PFSK-1 (cell line): ENCODE measurements around the gene FAM229A.

Source experiments
- FOXP2 ChIP-seq: optimal IDR thresholded peaks from 2 replicates; pipeline ENCODE3; 2011; ENCODE audit warnings: borderline replicate concordance, control low read depth, inconsistent platforms; ENCODE audit not compliant: insufficient read depth; ENCODE audit errors: extremely low read length, extremely low read depth
- POLR2AphosphoS5 ChIP-seq: IDR thresholded peaks from 2 replicates; pipeline ENCODE4 v1.6.1; 2012; ENCODE audit warnings: low read depth, mild to moderate bottlenecking, control low read depth, low read length, moderate library complexity
- REST ChIP-seq, 2 experiments: IDR thresholded peaks; 2 replicates each; pipeline versions ENCODE4 v1.6.1 to v1.8.0; 2011 to 2012; ENCODE audit warnings: low read depth in 2 of 2, low read length in 2 of 2, control low read depth in 1 of 2, inconsistent platforms in 1 of 2, mild to moderate bottlenecking in 1 of 2, moderate library complexity in 1 of 2; ENCODE audit not compliant: insufficient read depth in 1 of 2
- SIN3A ChIP-seq: IDR thresholded peaks from 2 replicates; pipeline ENCODE4 v1.6.1; 2012; ENCODE audit warnings: mild to moderate bottlenecking, low read length, moderate library complexity, borderline replicate concordance; ENCODE audit not compliant: insufficient read depth
- TAF1 ChIP-seq: IDR thresholded peaks from 2 replicates; pipeline ENCODE4 v1.6.1; 2012; ENCODE audit warnings: low read length, control low read depth, borderline replicate concordance; ENCODE audit not compliant: insufficient read depth

FAM229A gene

DNA sequence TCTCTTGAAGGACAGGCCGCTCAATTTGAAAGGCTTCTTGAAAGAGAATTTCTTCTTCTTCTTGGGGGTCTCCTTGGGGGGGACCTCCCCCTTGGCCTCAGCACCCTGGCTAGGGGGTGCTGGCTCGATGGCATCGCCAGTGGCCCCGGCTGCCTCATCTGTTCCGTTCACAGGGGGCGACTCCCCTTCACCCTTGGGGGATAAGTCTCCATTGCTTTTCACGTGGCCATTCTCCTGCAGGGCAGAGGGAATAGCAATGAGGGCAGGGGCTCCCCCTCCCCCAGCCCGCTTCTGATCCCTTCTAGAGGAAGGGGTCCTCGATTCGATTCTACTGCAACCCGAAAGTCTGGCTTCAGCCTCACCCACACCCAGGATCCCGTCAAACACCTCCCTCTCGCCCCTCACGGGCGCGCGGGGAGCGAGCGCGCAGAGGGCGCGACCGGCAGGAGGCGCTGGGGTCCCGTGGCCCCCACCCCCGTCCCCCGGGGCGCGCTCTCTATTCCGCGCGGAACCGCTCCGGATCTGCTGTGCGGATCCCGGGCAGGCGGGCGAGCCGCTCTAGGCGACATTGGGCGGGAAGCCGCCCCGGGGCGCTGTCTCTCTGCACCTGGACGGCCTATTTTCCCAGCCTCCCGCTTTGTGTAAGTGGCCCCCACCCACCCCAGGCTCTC lies 27.3 kb downstream of the FAM229A start:
- TF ChIP-seq FOXP2 = peak; percentile 25
- no peak for TF ChIP-seq TAF1
- TF ChIP-seq REST (IDR thresholded peaks at IDR 0.05; ENCODE audit: insufficient read depth in 1 of 2, low read depth in 2 of 2, low read length in 2 of 2) = no peak
- no peak for TF ChIP-seq SIN3A
- no peak for TF ChIP-seq POLR2AphosphoS5

DNA sequence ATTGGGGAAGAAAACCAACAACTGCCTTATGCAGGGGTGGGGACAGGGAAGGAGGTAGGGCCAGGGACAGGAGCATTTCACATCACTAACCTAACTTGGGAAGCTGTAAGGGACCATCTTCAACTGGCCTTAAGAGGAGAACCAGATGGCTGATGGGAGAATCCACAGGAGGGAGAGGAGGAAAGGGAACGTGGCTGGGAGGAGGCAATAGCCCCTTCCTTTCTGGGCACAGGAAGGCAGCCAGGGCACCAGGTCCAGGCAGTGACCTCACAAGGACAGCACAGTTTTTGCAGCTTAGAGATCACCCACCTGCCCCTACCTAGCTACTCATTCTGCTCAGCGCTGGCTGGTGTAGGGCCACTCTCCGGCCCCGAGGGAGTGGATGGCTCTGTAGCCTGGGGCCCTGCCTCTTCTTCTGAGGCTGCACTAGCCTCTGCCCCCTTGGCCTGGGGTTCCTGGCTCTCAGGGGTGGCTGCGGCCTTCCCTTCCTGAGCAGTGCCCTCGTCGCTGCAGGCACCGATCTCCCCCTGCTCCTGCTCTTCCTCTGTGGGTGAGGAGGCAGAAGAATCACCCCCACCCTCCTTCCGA lies 27.9 kb downstream of the FAM229A start:
- no peak for TF ChIP-seq REST (IDR thresholded peaks at IDR 0.05; ENCODE audit: insufficient read depth in 1 of 2, low read depth in 2 of 2, low read length in 2 of 2)
- TF ChIP-seq POLR2AphosphoS5 = no peak
- TF ChIP-seq SIN3A = no peak
- no peak for TF ChIP-seq TAF1
- no peak for TF ChIP-seq FOXP2

- no peak for TF ChIP-seq FOXP2
- no peak for TF ChIP-seq SIN3A
- no peak for TF ChIP-seq REST (IDR thresholded peaks at IDR 0.05; ENCODE audit: insufficient read depth in 1 of 2, low read depth in 2 of 2, low read length in 2 of 2)
Observed at GRCh38 chr1:32333251-32333963, 28.9 kb downstream of the FAM229A start.

- no peak for TF ChIP-seq SIN3A
Observed at GRCh38 chr1:32332290-32333079, 29.8 kb downstream of the FAM229A start.

DNA sequence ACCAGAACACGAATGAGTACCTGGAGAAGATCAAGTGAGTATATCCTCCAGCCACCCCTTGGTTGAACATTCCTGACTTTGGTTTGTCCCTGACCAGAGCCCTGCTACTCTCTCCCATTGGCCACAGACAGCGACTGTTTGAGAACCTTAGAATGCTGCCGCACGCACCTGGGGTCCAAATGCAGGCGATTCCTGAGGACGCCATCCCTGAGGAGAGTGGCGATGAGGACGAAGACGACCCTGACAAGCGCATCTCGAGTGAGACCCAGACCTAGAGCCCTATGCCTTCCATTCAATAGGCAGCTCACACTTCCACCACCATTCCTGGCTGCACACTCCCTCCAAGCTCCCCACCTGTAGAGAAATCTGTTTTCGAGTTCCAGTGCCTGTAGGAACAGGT lies 30.7 kb downstream of the FAM229A start:
- TF ChIP-seq FOXP2 (no peak), REST (IDR thresholded peaks at IDR 0.05; ENCODE audit: insufficient read depth in 1 of 2, low read depth in 2 of 2, low read length in 2 of 2) (no peak), TAF1 (no peak), POLR2AphosphoS5 (no peak), SIN3A (no peak)
